Neutrophil (primary cell): ENCODE data around the gene RAB8A.

Source experiments
- H3K27ac ChIP-seq: fragments of 200-600 bp; sonication (generic); 2 replicates; pipeline ENCODE4 v1.5.1; 2016; ENCODE audit warnings: mild to moderate bottlenecking, moderate library complexity
- H3K27me3 ChIP-seq: fragments of 200-600 bp; sonication (generic); 2 replicates; pipeline ENCODE4 v1.6.0; 2016; ENCODE audit warnings: mild to moderate bottlenecking
- H3K36me3 ChIP-seq: fragments of 200-600 bp; sonication (generic); 2 replicates; pipeline ENCODE4 v1.5.1; 2017
- H3K4me1 ChIP-seq, 2 experiments: fragments of 200-600 bp in 1 of 2; sonication (generic) in 1 of 2; 1 replicate in 1 of 2; 2 replicates in 1 of 2; pipeline versions ENCODE4 v1.5.1 to v1.6.1; 2013 to 2016; ENCODE audit warnings: low read depth in 1 of 2, low read length in 1 of 2, mild to moderate bottlenecking in 1 of 2, moderate library complexity in 1 of 2; ENCODE audit not compliant: control insufficient read depth in 1 of 2, insufficient read depth in 1 of 2
- H3K4me3 ChIP-seq, 2 experiments: fragments of 200-600 bp in 1 of 2; sonication (generic) in 1 of 2; 1 replicate in 1 of 2; 2 replicates in 1 of 2; pipeline ENCODE4 v1.5.1; 2013 to 2016; ENCODE audit warnings: low read depth in 1 of 2, low read length in 1 of 2, mild to moderate bottlenecking in 1 of 2, moderate library complexity in 1 of 2
- H3K9me3 ChIP-seq: fragments of 200-600 bp; sonication (generic); 2 replicates; pipeline ENCODE4 v1.5.1; 2016
- TF ChIP-seq, protein P1 (sequence below): fragments of 200-600 bp; sonication (generic); IDR thresholded peaks from 2 replicates; pipeline ENCODE4 v1.5.1; 2016; ENCODE audit warnings: antibody characterized with exemption

RAB8A gene

GRCh38 chr19:16067205-16067938 lies 44.3 kb upstream of the RAB8A start:
- no peak overlapping the region for H3K27ac ChIP-seq
- H3K9me3 ChIP-seq: no peaks in the 10 kb centered on the region
- H3K27me3 ChIP-seq: no peaks in the 10 kb centered on the region
- no peaks in the 10 kb centered on the region for H3K36me3 ChIP-seq
- TF ChIP-seq, protein P1, sequence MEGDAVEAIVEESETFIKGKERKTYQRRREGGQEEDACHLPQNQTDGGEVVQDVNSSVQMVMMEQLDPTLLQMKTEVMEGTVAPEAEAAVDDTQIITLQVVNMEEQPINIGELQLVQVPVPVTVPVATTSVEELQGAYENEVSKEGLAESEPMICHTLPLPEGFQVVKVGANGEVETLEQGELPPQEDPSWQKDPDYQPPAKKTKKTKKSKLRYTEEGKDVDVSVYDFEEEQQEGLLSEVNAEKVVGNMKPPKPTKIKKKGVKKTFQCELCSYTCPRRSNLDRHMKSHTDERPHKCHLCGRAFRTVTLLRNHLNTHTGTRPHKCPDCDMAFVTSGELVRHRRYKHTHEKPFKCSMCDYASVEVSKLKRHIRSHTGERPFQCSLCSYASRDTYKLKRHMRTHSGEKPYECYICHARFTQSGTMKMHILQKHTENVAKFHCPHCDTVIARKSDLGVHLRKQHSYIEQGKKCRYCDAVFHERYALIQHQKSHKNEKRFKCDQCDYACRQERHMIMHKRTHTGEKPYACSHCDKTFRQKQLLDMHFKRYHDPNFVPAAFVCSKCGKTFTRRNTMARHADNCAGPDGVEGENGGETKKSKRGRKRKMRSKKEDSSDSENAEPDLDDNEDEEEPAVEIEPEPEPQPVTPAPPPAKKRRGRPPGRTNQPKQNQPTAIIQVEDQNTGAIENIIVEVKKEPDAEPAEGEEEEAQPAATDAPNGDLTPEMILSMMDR: no peak
- no peak overlapping the region for H3K4me3 ChIP-seq
- peaks cover 18 to 19% of the 10 kb centered on the region in 2 experiments for H3K4me1 ChIP-seq

- Histone ChIP-seq H3K36me3 (no peaks in the 10 kb centered on the region), H3K27ac (no peak overlapping the region), H3K9me3 (no peaks in the 10 kb centered on the region), H3K27me3 (no peaks in the 10 kb centered on the region), H3K4me1 (peaks cover 14% of the 10 kb centered on the region in 2 experiments), H3K4me3 (no peak overlapping the region)
- TF ChIP-seq, protein P1: no peak
Observed at GRCh38 chr19:16068696-16069259, 42.9 kb upstream of the RAB8A start.

- TF ChIP-seq, protein P1: no peak
- Histone ChIP-seq H3K36me3 (no peaks in the 10 kb centered on the region), H3K27me3 (peaks cover 3% of the 10 kb centered on the region), H3K9me3 (no peaks in the 10 kb centered on the region), H3K4me1 (peaks cover 14% of the 10 kb centered on the region in 2 experiments), H3K4me3 (peak overlapping the region; percentile 16 to 37), H3K27ac (peak overlapping the region; percentile 80)
Observed at GRCh38 chr19:16069813-16070365, 41.8 kb upstream of the RAB8A start.

DNA sequence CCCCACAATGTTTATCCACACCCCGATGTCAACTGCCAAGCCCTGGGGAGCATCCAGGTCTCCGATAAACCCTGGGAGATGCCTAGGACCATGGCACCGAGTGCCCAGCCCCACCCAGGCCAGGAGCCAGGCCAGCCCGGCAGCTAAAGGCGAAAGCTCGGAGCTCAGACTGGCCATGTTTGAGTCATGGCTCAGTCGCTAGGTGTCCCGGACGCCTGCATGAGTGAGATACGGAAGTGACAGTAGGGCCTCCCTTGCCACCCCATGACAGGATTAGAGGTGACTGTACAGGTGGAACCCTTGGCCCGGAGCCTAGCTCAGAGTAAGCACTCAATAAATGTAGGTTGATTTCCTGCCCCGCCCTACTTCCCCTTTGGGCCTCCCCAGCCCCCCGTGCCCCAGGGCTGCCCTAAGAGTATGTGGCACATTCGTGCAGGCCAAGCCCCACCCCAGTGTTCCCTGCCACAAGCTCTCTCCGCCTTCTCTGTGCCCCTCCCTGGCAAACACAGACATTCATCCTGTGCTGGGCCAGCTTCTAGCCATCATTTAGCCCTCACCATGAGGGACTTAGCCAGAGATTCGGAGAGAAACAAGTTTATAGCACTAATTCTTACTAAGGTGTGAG lies 41.2 kb upstream of the RAB8A start:
- Histone ChIP-seq H3K4me3 (peak overlapping the region; percentile 16 to 37), H3K27ac (peak overlapping the region; percentile 80), H3K27me3 (peaks cover 9% of the 10 kb centered on the region), H3K4me1 (peaks cover 14% of the 10 kb centered on the region in 2 experiments), H3K36me3 (no peaks in the 10 kb centered on the region), H3K9me3 (no peaks in the 10 kb centered on the region)
- TF ChIP-seq, protein P1: peak; percentile 51

- Histone ChIP-seq H3K4me1 (peaks cover 18 to 21% of the 10 kb centered on the region in 2 experiments), H3K9me3 (no peaks in the 10 kb centered on the region), H3K27me3 (peaks cover 15% of the 10 kb centered on the region), H3K36me3 (no peaks in the 10 kb centered on the region), H3K27ac (peak overlapping the region; percentile 80), H3K4me3 (no peak overlapping the region)
- TF ChIP-seq, protein P1: no peak
Observed at GRCh38 chr19:16071072-16071691, 40.5 kb upstream of the RAB8A start.
